Stomach (tissue), 9 donors: ENCODE results near the gene HESX1. TPM values are rescaled to one million over a fixed set of nuclear protein-coding genes. Genes with fewer than 3 reads are reported as not detected.

Experiments used
- DNase-seq, 2 donors: peaks; one replicate each; pipeline versions ENCODE4 v3.0.0 to v3.0.0-alpha.2; 2013 to 2019
- H3K27ac ChIP-seq, 5 donors: fragments of 200-600 bp in 4 of 5; sonication (generic) in 4 of 5; one replicate each; pipeline ENCODE4 v1.5.1; 2013 to 2019; ENCODE audit warnings: mild to moderate bottlenecking in 1 of 5, moderate library complexity in 1 of 5
- H3K27me3 ChIP-seq, 3 donors: fragments of 200-600 bp; sonication (generic); one replicate each; pipeline ENCODE4 v1.5.1; 2017 to 2019; ENCODE audit warnings: mixed run types in 1 of 3
- H3K36me3 ChIP-seq, 4 donors: fragments of 200-600 bp; sonication (generic); 1 replicate in 3 of 4; 2 replicates in 1 of 4; pipeline ENCODE4 v1.5.1; 2016 to 2019
- H3K4me1 ChIP-seq, 4 donors: fragments of 200-600 bp; sonication (generic); one replicate each; pipeline ENCODE4 v1.5.1; 2016 to 2019
- H3K4me3 ChIP-seq, 4 donors: fragments of 200-600 bp; sonication (generic) in 3 of 4; one replicate each; pipeline ENCODE4 v1.5.1; 2016 to 2019; ENCODE audit warnings: mild to moderate bottlenecking in 1 of 4
- H3K9me3 ChIP-seq, 4 donors: fragments of 200-600 bp; sonication (generic); one replicate each; pipeline ENCODE4 v1.5.1; 2016 to 2019
- CTCF ChIP-seq, 7 experiments: fragments of 450-650 bp in 4 of 7; fragments of 200-600 bp in 3 of 7; sonication (generic) in 3 of 7; IDR thresholded peaks; one replicate each; pipeline ENCODE4 v1.5.1; 2016 to 2019; ENCODE audit warnings: antibody characterized with exemption in 7 of 7, control low read depth in 2 of 7, mild to moderate bottlenecking in 1 of 7
- EP300 ChIP-seq: sonication (generic); formaldehyde crosslinking; IDR thresholded peaks from one replicate; pipeline ENCODE4 v1.6.1; 2017; ENCODE audit warnings: antibody characterized with exemption
- POLR2A ChIP-seq, 4 donors: fragments of 450-650 bp; IDR thresholded peaks; one replicate each; pipeline ENCODE4 v1.6.1; 2016; ENCODE audit warnings: antibody characterized with exemption in 4 of 4, control low read depth in 2 of 4, mild to moderate bottlenecking in 1 of 4, moderate library complexity in 1 of 4
- POLR2AphosphoS5 ChIP-seq, 3 donors: sonication (generic); formaldehyde crosslinking; IDR thresholded peaks; one replicate each; pipeline ENCODE4 v1.6.1; 2016; ENCODE audit warnings: antibody characterized with exemption in 3 of 3
- WGBS, 5 donors: extraction: QIAGEN DNeasy Blood & Tissue Kit in 3 of 5; methylation state at CpG; one replicate each; pipeline versions ENCODE4 v1.1.5 to v1.1.7; 2013 to 2018; 5-methylcytosine and 5-hydroxymethylcytosine counted together
- intact Hi-C: fragments of 100-400 bp; cut with DNase I; formaldehyde crosslinking; loops from one replicate; pipeline ENCODE4 v1.15.1; 2023; ENCODE audit warnings: low total_unique reads
- polyA plus RNA-seq, 3 donors: library from polyadenylated mRNA; stranded (reverse); fragments of 200-250 nt; gene quantifications; one replicate each; pipeline ENCODE4 v1.2.3, GENCODE V29; 2013
- total RNA-seq, 5 donors: library from RNA; depleted of rRNA; stranded (reverse); fragments of >200 nt; gene quantifications; one replicate each; pipeline versions ENCODE4 v1.1.0 to v1.2.3, GENCODE V29; 2014 to 2016
- donor health status: healthy with polysubstance abuse.
- donor health status: Bipolar disorder and iron deficiency.
- donor health status: healthy.

HESX1 gene
- total and polyA plus RNA-seq, 8 donors, result 1.00 to 23.9 (median 2.3) TPM; not detected in 4

GRCh38 chr3:57173687-57174086 lies 26.1 kb downstream of the HESX1 start:
- intact Hi-C loops, result no loop called here
- WGBS, 5 donors, result 33 to 61% (median 47%) methylated on average over 2 of the region's 2 CpGs

GRCh38 chr3:57170946-57171345 lies 28.8 kb downstream of the HESX1 start:
- Histone ChIP-seq H3K27ac (no peak overlapping the region), H3K4me3 (no peak overlapping the region), H3K9me3 (no peaks in the 10 kb centered on the region), H3K36me3 (no peaks in the 10 kb centered on the region), H3K4me1 (peaks cover 3 to 12% (median 8%) of the 10 kb centered on the region in 4 donors), H3K27me3 (peaks cover 0 to 8% (median 0%) of the 10 kb centered on the region in 3 donors)
- intact Hi-C loops, result no loop called here
- no peak for DNase-seq
- no peak for TF ChIP-seq CTCF (IDR thresholded peaks at IDR 0.05)
- no peak for TF ChIP-seq POLR2AphosphoS5 (IDR thresholded peaks at IDR 0.05)
- no peak for TF ChIP-seq EP300
- TF ChIP-seq POLR2A (IDR thresholded peaks at IDR 0.05), result no peak
- WGBS, 5 donors, result 79 to 100% (median 97%) methylated on average over 1 of the region's 1 CpG

More at GRCh38 chr3:57173687-57174086, 26.1 kb downstream of the HESX1 start:
- H3K4me1 ChIP-seq, result peaks cover 3 to 12% (median 8%) of the 10 kb centered on the region in 4 donors
- no peak for DNase-seq
- peaks cover 0 to 1% (median 0%) of the 10 kb centered on the region in 3 donors for H3K27me3 ChIP-seq
- H3K4me3 ChIP-seq, result no peak overlapping the region
- no peaks in the 10 kb centered on the region for H3K9me3 ChIP-seq
- H3K27ac ChIP-seq, result no peak overlapping the region
- no peak for TF ChIP-seq POLR2AphosphoS5 (IDR thresholded peaks at IDR 0.05)
- TF ChIP-seq POLR2A (IDR thresholded peaks at IDR 0.05), result no peak
- TF ChIP-seq EP300, result no peak
- no peak for TF ChIP-seq CTCF (IDR thresholded peaks at IDR 0.05)
- H3K36me3 ChIP-seq, result no peaks in the 10 kb centered on the region

GRCh38 chr3:57169872-57170623 lies 29.7 kb downstream of the HESX1 start:
- H3K4me1 ChIP-seq, result peaks cover 3 to 18% (median 14%) of the 10 kb centered on the region in 4 donors
- H3K4me3 ChIP-seq, result peak overlapping the region; percentile 43 to 52 (median 48)
- no peaks in the 10 kb centered on the region for H3K9me3 ChIP-seq
- intact Hi-C loops, result no loop called here
- peak in 5 of 7 experiments; percentile 53 to 81 (median 78) for TF ChIP-seq CTCF (IDR thresholded peaks at IDR 0.05)
- peak in 1 of 3 donors; percentile 47 for TF ChIP-seq POLR2AphosphoS5 (IDR thresholded peaks at IDR 0.05)
- no peak for TF ChIP-seq EP300
- TF ChIP-seq POLR2A (IDR thresholded peaks at IDR 0.05), result no peak
- peak; percentile 81 to 94 for DNase-seq
- peak overlapping the region in 1 of 5 donors; percentile 47 for H3K27ac ChIP-seq
- no peaks in the 10 kb centered on the region for H3K36me3 ChIP-seq
- 9 to 11% (median 11%) methylated on average over 35 to 40 of the region's 40 CpGs for WGBS, 5 donors
- peaks cover 0 to 17% (median under 1%) of the 10 kb centered on the region in 3 donors for H3K27me3 ChIP-seq

- Histone ChIP-seq H3K4me3 (no peak overlapping the region), H3K9me3 (no peaks in the 10 kb centered on the region), H3K27ac (no peak overlapping the region), H3K36me3 (no peaks in the 10 kb centered on the region), H3K27me3 (peaks cover 0 to 26% (median 10%) of the 10 kb centered on the region in 3 donors), H3K4me1 (peaks cover 8 to 28% (median 23%) of the 10 kb centered on the region in 4 donors)
- DNase-seq, result no peak
- TF ChIP-seq POLR2AphosphoS5 (IDR thresholded peaks at IDR 0.05) (no peak), EP300 (no peak), CTCF (IDR thresholded peaks at IDR 0.05) (no peak), POLR2A (IDR thresholded peaks at IDR 0.05) (no peak)
- intact Hi-C loops, result no loop called here
- 27 to 49% (median 33%) methylated on average over 3 of the region's 3 CpGs for whole genome bisulfite sequencing, 5 donors
Observed at GRCh38 chr3:57169108-57169507, 30.7 kb downstream of the HESX1 start.
